DND-41 (cell line): ENCODE results near the gene SNCA.

Experiments used
- EZH2 ChIP-seq: IDR thresholded peaks from 3 replicates; pipeline ENCODE4 v1.6.1; 2012; ENCODE audit warnings: borderline replicate concordance, low read depth, mild to moderate bottlenecking, moderate library complexity, low read length, inconsistent platforms; ENCODE audit not compliant: severe bottlenecking
- TF ChIP-seq, protein P1 (sequence below): IDR thresholded peaks from 2 replicates; pipeline ENCODE4 v1.5.1; 2012; ENCODE audit warnings: borderline replicate concordance, low read length, moderate library complexity, mild to moderate bottlenecking; ENCODE audit not compliant: poor library complexity, severe bottlenecking; ENCODE audit errors: extremely low read depth

DNA sequence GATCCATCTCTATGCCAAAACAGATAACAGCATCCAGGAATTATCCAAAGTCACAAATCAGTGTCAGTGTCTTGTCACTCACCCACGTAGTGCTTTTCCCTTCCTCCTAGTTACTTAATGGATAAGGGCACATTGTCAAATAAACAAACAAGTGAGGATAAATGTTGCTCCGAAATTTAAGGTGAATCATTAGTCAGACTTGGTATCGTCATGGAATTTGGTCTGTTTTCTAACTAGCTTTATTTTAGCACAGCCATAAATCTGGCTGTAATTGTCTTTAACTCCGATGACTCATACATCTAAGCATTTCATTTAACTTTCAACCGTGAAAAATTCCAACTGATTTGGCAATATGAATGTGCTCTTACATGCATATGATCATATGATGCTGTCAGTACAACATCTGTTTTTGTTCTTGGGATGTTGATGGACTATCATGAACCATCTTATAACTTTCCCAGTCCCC lies 83.3 kb downstream of the SNCA start:
- TF ChIP-seq, protein P1, sequence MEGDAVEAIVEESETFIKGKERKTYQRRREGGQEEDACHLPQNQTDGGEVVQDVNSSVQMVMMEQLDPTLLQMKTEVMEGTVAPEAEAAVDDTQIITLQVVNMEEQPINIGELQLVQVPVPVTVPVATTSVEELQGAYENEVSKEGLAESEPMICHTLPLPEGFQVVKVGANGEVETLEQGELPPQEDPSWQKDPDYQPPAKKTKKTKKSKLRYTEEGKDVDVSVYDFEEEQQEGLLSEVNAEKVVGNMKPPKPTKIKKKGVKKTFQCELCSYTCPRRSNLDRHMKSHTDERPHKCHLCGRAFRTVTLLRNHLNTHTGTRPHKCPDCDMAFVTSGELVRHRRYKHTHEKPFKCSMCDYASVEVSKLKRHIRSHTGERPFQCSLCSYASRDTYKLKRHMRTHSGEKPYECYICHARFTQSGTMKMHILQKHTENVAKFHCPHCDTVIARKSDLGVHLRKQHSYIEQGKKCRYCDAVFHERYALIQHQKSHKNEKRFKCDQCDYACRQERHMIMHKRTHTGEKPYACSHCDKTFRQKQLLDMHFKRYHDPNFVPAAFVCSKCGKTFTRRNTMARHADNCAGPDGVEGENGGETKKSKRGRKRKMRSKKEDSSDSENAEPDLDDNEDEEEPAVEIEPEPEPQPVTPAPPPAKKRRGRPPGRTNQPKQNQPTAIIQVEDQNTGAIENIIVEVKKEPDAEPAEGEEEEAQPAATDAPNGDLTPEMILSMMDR: no peak
- TF ChIP-seq EZH2: no peak
